Neuron (in vitro differentiated cells): ENCODE results near the gene TLE3.

Experiments used
- H2AFZ ChIP-seq: one replicate; pipeline ENCODE4 v1.6.1; 2013; ENCODE audit warnings: low read depth, mild to moderate bottlenecking, inconsistent platforms, low read length, moderate library complexity
- H3K27me3 ChIP-seq: one replicate; pipeline ENCODE4 v1.6.1; 2013; ENCODE audit warnings: low read length; ENCODE audit not compliant: insufficient read depth
- H3K36me3 ChIP-seq: one replicate; pipeline ENCODE4 v1.6.1; 2013; ENCODE audit warnings: low read length; ENCODE audit not compliant: insufficient read depth
- H3K4me1 ChIP-seq: one replicate; pipeline ENCODE4 v1.6.1; 2013; ENCODE audit warnings: low read length; ENCODE audit not compliant: insufficient read depth
- H3K4me3 ChIP-seq: 2 replicates; pipeline ENCODE4 v1.5.1; 2013; ENCODE audit warnings: mild to moderate bottlenecking, low read length, moderate library complexity
- H3K9me3 ChIP-seq: one replicate; pipeline ENCODE4 v1.6.1; 2013; ENCODE audit warnings: low read length

The TLE3 gene

GRCh38 chr15:70057931-70058641 lies 39.6 kb downstream of the TLE3 start:
- Histone ChIP-seq H2AFZ (no peak overlapping the region), H3K36me3 (peaks cover 76% of the 10 kb centered on the region)

GRCh38 chr15:70056091-70056680 lies 41.5 kb downstream of the TLE3 start:
- Histone ChIP-seq H3K4me1 (peaks cover 5% of the 10 kb centered on the region), H3K36me3 (peaks cover 87% of the 10 kb centered on the region), H3K27me3 (no peaks in the 10 kb centered on the region), H3K4me3 (no peak overlapping the region), H2AFZ (no peak overlapping the region), H3K9me3 (no peaks in the 10 kb centered on the region)

More at GRCh38 chr15:70057931-70058641, 39.6 kb downstream of the TLE3 start:
- Histone ChIP-seq H3K4me1 (peaks cover 5% of the 10 kb centered on the region), H3K9me3 (no peaks in the 10 kb centered on the region), H3K27me3 (no peaks in the 10 kb centered on the region), H3K4me3 (no peak overlapping the region)

DNA sequence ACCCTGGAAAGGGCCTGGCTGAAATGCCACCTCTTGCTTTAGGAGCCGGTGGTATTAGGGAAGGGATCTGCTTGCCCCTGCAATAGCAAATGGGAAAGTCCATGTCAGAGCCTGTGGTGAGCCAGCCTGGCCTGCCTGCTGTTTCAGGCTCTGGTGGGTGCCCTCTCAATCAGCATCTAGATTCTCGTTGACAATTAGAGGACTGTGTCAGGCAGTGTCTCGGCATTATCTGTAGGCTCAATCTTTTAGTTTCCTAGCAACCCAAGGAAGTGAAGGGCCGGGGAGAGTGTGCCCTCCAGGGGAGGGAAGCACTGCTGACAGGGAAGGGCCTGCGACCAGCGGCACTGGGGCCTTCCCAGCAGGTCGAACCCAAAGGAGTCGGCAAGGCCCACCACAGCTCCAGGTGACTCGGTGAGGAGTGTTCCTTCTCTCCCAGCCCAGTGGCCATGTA lies 42.1 kb downstream of the TLE3 start:
- H3K4me3 ChIP-seq, result no peak overlapping the region

DNA sequence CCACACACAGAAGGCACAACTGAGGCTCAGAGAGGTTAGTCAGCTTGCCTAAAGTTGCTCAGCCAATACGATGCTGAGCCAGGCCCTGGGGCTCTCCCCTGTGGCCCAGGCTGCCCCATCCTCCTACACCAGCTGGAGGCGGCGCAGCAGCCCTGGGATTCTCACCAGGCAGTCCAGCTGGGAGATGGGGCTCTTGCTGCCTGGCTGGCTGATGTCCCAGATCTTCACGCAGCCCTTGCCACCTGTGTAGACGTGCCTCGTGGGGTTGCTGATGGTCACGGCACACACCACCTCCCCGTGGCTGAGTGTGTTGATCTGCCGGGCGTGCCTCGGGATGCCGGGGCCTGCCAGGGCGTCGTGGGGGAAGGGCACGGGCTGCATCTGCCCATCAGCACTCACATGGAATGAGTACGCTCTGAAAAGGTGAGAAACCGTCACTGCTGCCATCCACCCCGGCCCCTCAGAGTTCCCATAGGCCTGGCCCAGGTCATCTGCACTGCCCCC lies 42.8 kb downstream of the TLE3 start:
- peaks cover 5% of the 10 kb centered on the region for H3K4me1 ChIP-seq
- no peak overlapping the region for H3K4me3 ChIP-seq
- H3K36me3 ChIP-seq, result peaks cover 91% of the 10 kb centered on the region
- no peaks in the 10 kb centered on the region for H3K27me3 ChIP-seq
- no peak overlapping the region for H2AFZ ChIP-seq
- no peaks in the 10 kb centered on the region for H3K9me3 ChIP-seq

More for the DNA sequence above, 42.1 kb downstream of the TLE3 start:
- H3K36me3 ChIP-seq, result peaks cover 91% of the 10 kb centered on the region
- H3K27me3 ChIP-seq, result no peaks in the 10 kb centered on the region
- H3K4me1 ChIP-seq, result peaks cover 5% of the 10 kb centered on the region
- no peak overlapping the region for H2AFZ ChIP-seq
- no peaks in the 10 kb centered on the region for H3K9me3 ChIP-seq

DNA sequence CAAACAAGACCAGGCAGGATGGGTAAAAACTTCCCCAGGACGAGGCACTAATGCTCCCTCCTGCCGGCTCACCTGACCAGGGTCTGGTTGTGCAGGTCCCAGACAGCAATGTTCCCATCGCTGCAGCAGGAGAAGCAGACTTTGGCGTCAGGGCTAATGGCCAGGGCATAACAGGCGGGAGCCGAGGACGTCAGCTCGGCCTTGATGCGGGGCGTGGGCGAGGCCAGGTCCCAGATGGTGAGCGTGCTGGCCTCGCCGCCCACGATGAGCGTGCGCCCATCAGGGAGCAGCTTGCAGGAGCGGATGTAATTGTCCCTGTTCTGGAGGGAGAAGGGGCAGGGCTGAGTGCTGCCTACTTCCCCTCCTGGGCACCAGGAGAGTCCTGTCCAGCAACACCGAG lies 43.4 kb downstream of the TLE3 start:
- H3K4me1 ChIP-seq, result peaks cover 5% of the 10 kb centered on the region
- H3K27me3 ChIP-seq, result no peaks in the 10 kb centered on the region
- no peak overlapping the region for H2AFZ ChIP-seq
- H3K36me3 ChIP-seq, result peaks cover 90% of the 10 kb centered on the region
- H3K9me3 ChIP-seq, result no peaks in the 10 kb centered on the region
- no peak overlapping the region for H3K4me3 ChIP-seq

- peaks cover 84% of the 10 kb centered on the region for H3K36me3 ChIP-seq
- H2AFZ ChIP-seq, result no peak overlapping the region
- H3K4me1 ChIP-seq, result peaks cover 5% of the 10 kb centered on the region
- no peak overlapping the region for H3K4me3 ChIP-seq
- H3K9me3 ChIP-seq, result no peaks in the 10 kb centered on the region
- H3K27me3 ChIP-seq, result no peaks in the 10 kb centered on the region
These were observed 43.9 kb downstream of the TLE3 start for GRCh38 chr15:70053716-70054229.

- H3K4me3 ChIP-seq, result no peak overlapping the region
- peaks cover 79% of the 10 kb centered on the region for H3K36me3 ChIP-seq
- no peaks in the 10 kb centered on the region for H3K9me3 ChIP-seq
- H3K4me1 ChIP-seq, result peaks cover 5% of the 10 kb centered on the region
- H3K27me3 ChIP-seq, result no peaks in the 10 kb centered on the region
- no peak overlapping the region for H2AFZ ChIP-seq
These were observed 44.6 kb downstream of the TLE3 start for GRCh38 chr15:70053001-70053715.

DNA sequence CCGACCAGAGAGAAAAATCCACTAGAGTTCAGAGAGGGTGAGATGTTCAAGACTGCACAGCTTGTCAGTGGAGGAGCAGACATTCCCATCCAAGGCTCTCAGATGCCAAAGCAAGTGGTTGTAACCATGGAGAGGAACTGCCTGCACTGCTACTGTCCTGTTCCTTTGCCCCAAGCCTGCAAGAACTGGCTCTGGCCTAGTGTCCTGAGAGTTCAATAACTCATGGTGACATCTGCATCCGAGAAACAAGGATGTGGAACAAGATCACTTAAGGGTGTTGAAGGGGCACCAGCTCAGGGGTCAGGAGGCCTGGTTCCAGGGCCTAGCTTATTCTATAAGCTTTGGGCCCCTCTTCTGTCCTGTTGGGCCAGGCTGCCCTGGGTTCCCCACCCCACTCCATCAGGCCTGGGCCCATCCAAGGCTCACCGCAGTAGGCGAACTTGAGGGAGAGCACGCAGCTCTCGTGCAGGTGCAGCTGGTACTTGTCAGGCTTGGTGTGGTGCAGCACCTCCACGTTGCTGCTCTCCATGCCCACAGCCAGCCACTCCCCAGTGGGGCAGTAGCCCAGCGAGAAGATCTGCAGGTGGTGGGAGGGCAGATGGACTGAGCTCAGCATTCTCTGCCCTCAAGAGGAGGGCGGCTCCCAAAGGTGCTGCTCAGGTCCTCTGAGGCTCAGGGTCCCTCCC lies 45.6 kb downstream of the TLE3 start:
- H3K27me3 ChIP-seq, result no peaks in the 10 kb centered on the region
- no peaks in the 10 kb centered on the region for H3K9me3 ChIP-seq
- H3K4me1 ChIP-seq, result peaks cover 5% of the 10 kb centered on the region
- H3K4me3 ChIP-seq, result no peak overlapping the region
- peaks cover 75% of the 10 kb centered on the region for H3K36me3 ChIP-seq
- H2AFZ ChIP-seq, result no peak overlapping the region

- Histone ChIP-seq H3K27me3 (no peaks in the 10 kb centered on the region), H3K36me3 (peaks cover 69% of the 10 kb centered on the region), H3K4me1 (peaks cover 2% of the 10 kb centered on the region), H3K9me3 (no peaks in the 10 kb centered on the region), H3K4me3 (no peak overlapping the region), H2AFZ (no peak overlapping the region)
These were observed 46.7 kb downstream of the TLE3 start for GRCh38 chr15:70050970-70051369.

GRCh38 chr15:70050441-70050840 lies 47.3 kb downstream of the TLE3 start:
- no peaks in the 10 kb centered on the region for H3K27me3 ChIP-seq
- H3K9me3 ChIP-seq, result no peaks in the 10 kb centered on the region
- peaks cover 64% of the 10 kb centered on the region for H3K36me3 ChIP-seq
- no peak overlapping the region for H2AFZ ChIP-seq
- H3K4me3 ChIP-seq, result no peak overlapping the region
- no peaks in the 10 kb centered on the region for H3K4me1 ChIP-seq

- Histone ChIP-seq H3K4me3 (no peak overlapping the region), H3K4me1 (no peaks in the 10 kb centered on the region), H2AFZ (no peak overlapping the region), H3K9me3 (no peaks in the 10 kb centered on the region), H3K36me3 (peaks cover 57% of the 10 kb centered on the region), H3K27me3 (no peaks in the 10 kb centered on the region)
These were observed 47.9 kb downstream of the TLE3 start for GRCh38 chr15:70049701-70050301.
